RWPE1 (cell line): Measurements from ENCODE around the gene UBE2E2.
A peak's percentile ranks its signal among the peaks of the same experiment; 100 is the strongest.

ENCODE experiments used
- CTCF ChIA-PET: fragments of 350-600 bp; sonication (Branson Sonifier 250); formaldehyde crosslinking; extraction: SDS; loops from one replicate; lab custom pipeline; 2021; lab: Yijun Ruan, JAX
- POLR2A ChIA-PET: fragments of 400-600 bp; formaldehyde crosslinking; extraction: SDS; loops from one replicate; lab custom pipeline; 2020; ENCODE audit warnings: antibody characterized with exemption; ENCODE audit not compliant: low non-redundant PET; lab: Yijun Ruan, JAX
- DNase-seq: peaks from one replicate; pipeline ENCODE4 v3.0.0; 2012; ENCODE audit warnings: low spot score
- H3K27ac ChIP-seq: fragments of 450-650 bp; 2 replicates; pipeline ENCODE4 v1.5.1; 2017
- CTCF ChIP-seq: fragments of 450-650 bp; conservative IDR thresholded peaks from 2 replicates; pipeline ENCODE4 v1.5.1; 2017; ENCODE audit warnings: low read depth, mild to moderate bottlenecking

Gene UBE2E2

GRCh38 chr3:23202921-23203707 lies at the start of gene UBE2E2:
Gene UBE2E2, plus strand, starts transcription at chr3:23203327.
- H3K27ac ChIP-seq: peak within 1 kb of the TSS; percentile 74
- no peak for TF ChIP-seq CTCF
- DNase-seq: peak; percentile 71
- CTCF ChIA-PET: no interaction called here
- POLR2A ChIA-PET: no interaction called here

GRCh38 chr3:23153436-23153835 lies 49.7 kb upstream of the UBE2E2 start:
- CTCF ChIA-PET: no interaction called here
- H3K27ac ChIP-seq: no peak overlapping the region
- POLR2A ChIA-PET: interaction anchor here (0.6 kb wide), 1 partner anchor 18 kb away, joined by 3 read pairs; no protein-coding TSS in a partner anchor
- no peak for TF ChIP-seq CTCF
- no peak for DNase-seq

GRCh38 chr3:23157331-23157730 lies 45.8 kb upstream of the UBE2E2 start:
- DNase-seq: no peak
- H3K27ac ChIP-seq: no peak overlapping the region
- ChIA-PET POLR2A (no interaction called here), CTCF (interaction anchor here (0.6 kb wide), 1 partner anchor 16 kb away, joined by 3 read pairs; no protein-coding TSS in a partner anchor)
- TF ChIP-seq CTCF: no peak

GRCh38 chr3:23159929-23160328 lies 43.2 kb upstream of the UBE2E2 start:
- peak; percentile 64 for DNase-seq
- POLR2A ChIA-PET: no interaction called here

GRCh38 chr3:23161308-23161707 lies 41.8 kb upstream of the UBE2E2 start:
- CTCF ChIA-PET: no interaction called here
- H3K27ac ChIP-seq: no peak overlapping the region

More at GRCh38 chr3:23159929-23160328, 43.2 kb upstream of the UBE2E2 start:
- CTCF ChIA-PET: no interaction called here
- TF ChIP-seq CTCF: no peak
- no peak overlapping the region for H3K27ac ChIP-seq

More at GRCh38 chr3:23161308-23161707, 41.8 kb upstream of the UBE2E2 start:
- no peak for DNase-seq
- POLR2A ChIA-PET: no interaction called here
- no peak for TF ChIP-seq CTCF
